ENCODE measurements around the gene FAM229A. TPM values are rescaled to one million over a fixed set of nuclear protein-coding genes. Genes with fewer than 3 reads are reported as not detected.

The FAM229A gene
- total RNA-seq, 4 donors from 2014 or later: 2.0 to 19.2 (median 6.9) TPM

- TF ChIP-seq CTCF (IDR thresholded peaks at IDR 0.05; ENCODE audit: low read depth): no peak
Measured at GRCh38 chr1:32352239-32352745, 10.0 kb downstream of the FAM229A start.

GRCh38 chr1:32351399-32352238, 10.7 kb downstream of the FAM229A start:
- no peak for TF ChIP-seq CTCF (IDR thresholded peaks at IDR 0.05; ENCODE audit: low read depth)

DNA sequence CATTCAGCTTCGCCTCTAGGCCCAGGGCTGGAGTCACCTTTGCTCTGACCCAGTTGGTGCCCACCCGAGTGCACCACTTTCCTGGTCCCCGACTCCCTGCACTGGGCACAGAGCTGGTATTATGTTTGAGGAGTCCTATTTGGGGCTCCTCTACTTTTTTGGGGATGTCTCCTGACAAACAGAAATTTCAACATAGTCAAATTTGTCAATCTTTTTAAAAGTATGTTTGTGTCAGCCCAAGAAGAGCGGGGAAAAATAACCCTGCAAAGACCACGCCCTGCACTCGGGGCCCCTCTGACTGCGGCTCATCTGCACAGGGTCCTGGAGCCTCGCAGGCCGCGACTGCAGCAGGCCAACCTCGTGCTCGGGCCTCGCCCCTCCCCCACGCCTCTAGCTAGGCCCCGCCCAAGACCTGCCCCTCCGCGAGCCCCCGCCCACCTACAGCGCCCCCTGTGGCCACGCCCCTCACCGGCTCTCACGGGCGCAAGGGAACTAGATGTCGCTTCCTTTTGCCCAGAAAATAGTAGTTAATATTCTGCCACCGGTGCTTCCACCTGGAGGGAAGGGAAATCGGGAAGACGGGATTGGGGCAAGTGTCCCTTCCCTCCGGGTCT, 11.4 kb downstream of the FAM229A start:
- no peak for TF ChIP-seq CTCF (IDR thresholded peaks at IDR 0.05; ENCODE audit: low read depth)

DNA sequence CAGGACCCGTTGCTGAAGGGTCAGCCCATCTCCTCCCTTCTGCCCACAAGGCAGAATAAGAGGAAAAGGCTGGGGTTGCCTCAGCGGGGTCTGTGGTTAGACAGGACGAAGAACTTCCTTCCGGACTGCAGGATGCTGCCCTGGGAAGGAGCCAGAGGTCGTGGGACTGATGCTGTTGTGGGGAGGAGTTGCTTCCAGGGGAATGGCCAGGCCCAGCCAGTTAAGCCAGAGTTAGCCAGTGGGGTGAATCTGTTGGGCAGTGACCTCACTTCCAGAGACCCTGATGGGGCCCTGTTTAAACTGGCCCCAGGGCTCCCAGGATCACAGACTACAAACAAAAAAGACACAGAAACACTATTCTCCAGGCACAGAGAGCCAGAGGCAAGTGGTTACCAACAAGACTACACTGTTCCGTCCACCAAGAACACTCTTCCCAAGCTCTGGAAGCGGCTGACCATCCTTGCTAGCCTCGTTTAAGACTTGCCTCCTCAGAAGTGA, 13.0 kb downstream of the FAM229A start:
- TF ChIP-seq CTCF (IDR thresholded peaks at IDR 0.05; ENCODE audit: low read depth): no peak

GRCh38 chr1:32346532-32347157, 15.6 kb downstream of the FAM229A start:
- TF ChIP-seq CTCF (IDR thresholded peaks at IDR 0.05; ENCODE audit: low read depth): no peak

DNA sequence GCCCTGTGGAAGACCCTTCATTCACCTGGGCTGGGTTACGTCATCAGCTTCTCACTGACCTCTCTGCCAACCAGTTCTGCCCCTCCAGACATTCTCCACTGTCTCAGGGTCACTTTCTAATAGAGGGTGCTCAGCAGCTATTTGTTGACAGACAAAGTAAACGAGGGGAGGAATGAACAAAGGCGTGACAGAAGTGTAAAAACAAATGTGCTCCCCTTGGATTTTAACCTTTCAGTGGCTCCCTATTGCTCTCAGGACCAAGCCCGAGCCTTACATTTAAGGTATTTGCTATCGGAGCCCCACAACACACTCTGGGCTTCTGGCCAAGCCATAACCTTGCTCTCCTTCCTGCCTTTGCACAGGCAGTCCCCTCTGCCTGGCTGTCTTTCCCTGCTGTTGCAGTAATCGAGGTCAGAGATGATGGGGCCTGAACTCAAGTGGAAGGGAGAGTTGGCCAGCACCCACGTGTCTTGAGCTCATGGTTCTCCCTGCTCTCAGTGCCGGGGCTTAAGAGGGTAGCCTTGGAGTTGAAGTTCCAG, 16.9 kb downstream of the FAM229A start:
- no peak for TF ChIP-seq CTCF (IDR thresholded peaks at IDR 0.05; ENCODE audit: low read depth)

Data from subcutaneous adipose tissue (tissue), 4 donors.